ENCODE data around the gene RAPGEF4.

The RAPGEF4 gene

GRCh38 chr2:172944022-172944793, 208.6 kb downstream of the RAPGEF4 start:
- no peaks in the 10 kb centered on the region for H4K20me1 ChIP-seq (ENCODE audit: insufficient read depth, low read length, poor library complexity, severe bottlenecking)
- H3K9me3 ChIP-seq (ENCODE audit: insufficient read depth, low read depth, low read length), result no peaks in the 10 kb centered on the region
- H3K36me3 ChIP-seq (ENCODE audit: insufficient read depth, low read length), result no peaks in the 10 kb centered on the region
- TF ChIP-seq EZH2phosphoT487 (IDR thresholded peaks at IDR 0.05; ENCODE audit: borderline replicate concordance), result no peak
- no peak for TF ChIP-seq CTCF (conservative IDR thresholded peaks at IDR 0.05; ENCODE audit: low read length)
- H3K9me2 ChIP-seq (replicated peaks; ENCODE audit: low read depth, low read length), result no peaks in the 10 kb centered on the region
- no peak overlapping the region for H2AFZ ChIP-seq (ENCODE audit: low read length)
- no peaks in the 10 kb centered on the region for H3K27me3 ChIP-seq (ENCODE audit: insufficient read depth, low read length, poor library complexity, severe bottlenecking)
- no peaks in the 10 kb centered on the region for H3K79me2 ChIP-seq (ENCODE audit: insufficient read depth, low read length)
- no peaks in the 10 kb centered on the region for H3F3A ChIP-seq (ENCODE audit: low read depth)
- no peak overlapping the region for H3K4me2 ChIP-seq (ENCODE audit: low read depth, low read length, poor library complexity, severe bottlenecking)
- peaks cover 12% of the 10 kb centered on the region for H3K4me1 ChIP-seq (ENCODE audit: insufficient read depth, low read length, poor library complexity, severe bottlenecking)
- no peak overlapping the region for H3K9ac ChIP-seq (ENCODE audit: low read depth, low read length, poor library complexity, severe bottlenecking)
- no peak overlapping the region for H3K4me3 ChIP-seq (ENCODE audit: low read length, poor library complexity, severe bottlenecking)

- Histone ChIP-seq H3K27me3 (ENCODE audit: insufficient read depth, low read length, poor library complexity, severe bottlenecking) (no peaks in the 10 kb centered on the region), H3K9me2 (replicated peaks; ENCODE audit: low read depth, low read length) (no peaks in the 10 kb centered on the region), H4K20me1 (ENCODE audit: insufficient read depth, low read length, poor library complexity, severe bottlenecking) (no peaks in the 10 kb centered on the region), H3K4me3 (ENCODE audit: low read length, poor library complexity, severe bottlenecking) (no peak overlapping the region), H3K4me2 (ENCODE audit: low read depth, low read length, poor library complexity, severe bottlenecking) (no peak overlapping the region), H3K4me1 (ENCODE audit: insufficient read depth, low read length, poor library complexity, severe bottlenecking) (peaks cover 12% of the 10 kb centered on the region), H3K9me3 (ENCODE audit: insufficient read depth, low read depth, low read length) (no peaks in the 10 kb centered on the region), H3K9ac (ENCODE audit: low read depth, low read length, poor library complexity, severe bottlenecking) (no peak overlapping the region), H3K36me3 (ENCODE audit: insufficient read depth, low read length) (no peaks in the 10 kb centered on the region), H3F3A (ENCODE audit: low read depth) (no peaks in the 10 kb centered on the region), H2AFZ (ENCODE audit: low read length) (no peak overlapping the region), H3K79me2 (ENCODE audit: insufficient read depth, low read length) (no peaks in the 10 kb centered on the region)
- TF ChIP-seq EZH2phosphoT487 (IDR thresholded peaks at IDR 0.05; ENCODE audit: borderline replicate concordance) (no peak), CTCF (conservative IDR thresholded peaks at IDR 0.05; ENCODE audit: low read length) (no peak)
Observed at GRCh38 chr2:172944794-172945509, 209.3 kb downstream of the RAPGEF4 start.

GRCh38 chr2:172945510-172945850, 209.8 kb downstream of the RAPGEF4 start:
- Histone ChIP-seq H3K4me3 (ENCODE audit: low read length, poor library complexity, severe bottlenecking) (no peak overlapping the region), H3K9me2 (replicated peaks; ENCODE audit: low read depth, low read length) (no peaks in the 10 kb centered on the region), H3K9me3 (ENCODE audit: insufficient read depth, low read depth, low read length) (no peaks in the 10 kb centered on the region), H4K20me1 (ENCODE audit: insufficient read depth, low read length, poor library complexity, severe bottlenecking) (no peaks in the 10 kb centered on the region), H3K4me1 (ENCODE audit: insufficient read depth, low read length, poor library complexity, severe bottlenecking) (peaks cover 12% of the 10 kb centered on the region), H3K4me2 (ENCODE audit: low read depth, low read length, poor library complexity, severe bottlenecking) (no peak overlapping the region), H3K27me3 (ENCODE audit: insufficient read depth, low read length, poor library complexity, severe bottlenecking) (no peaks in the 10 kb centered on the region), H3K9ac (ENCODE audit: low read depth, low read length, poor library complexity, severe bottlenecking) (no peak overlapping the region), H2AFZ (ENCODE audit: low read length) (no peak overlapping the region), H3F3A (ENCODE audit: low read depth) (no peaks in the 10 kb centered on the region), H3K79me2 (ENCODE audit: insufficient read depth, low read length) (no peaks in the 10 kb centered on the region), H3K36me3 (ENCODE audit: insufficient read depth, low read length) (no peaks in the 10 kb centered on the region)
- TF ChIP-seq CTCF (conservative IDR thresholded peaks at IDR 0.05; ENCODE audit: low read length), result no peak
- TF ChIP-seq EZH2phosphoT487 (IDR thresholded peaks at IDR 0.05; ENCODE audit: borderline replicate concordance), result no peak
